HCT116 (cell line): ENCODE measurements around the gene PCDHGA1. TPM values are rescaled to one million over a fixed set of nuclear protein-coding genes. Genes with fewer than 3 reads are reported as not detected.

Experiments used
- ATAC-seq: fragments of 200-7000 bp; cut with Tn5 transposase; 2 replicates; pipeline ENCODE4 v1.9.1; 2020; ENCODE audit warnings: mild to moderate bottlenecking, moderate library complexity
- BruUV-seq: library from RNA; stranded (reverse); fragments of 400-500 nt; replicated peaks from 2 replicates; lab custom pipeline; 2021; lab: Mats Ljungman, UMichigan
- CTCF ChIA-PET: fragments of 300-600 bp; sonication (Branson Sonifier 250); formaldehyde crosslinking; loops from one replicate; lab custom pipeline; 2021; ENCODE audit warnings: antibody characterized with exemption; lab: Charles Lee
- POLR2A ChIA-PET: fragments of 300-600, 350-600 bp; sonication (Branson Sonifier 250); formaldehyde crosslinking; loops from one replicate; lab custom pipeline; 2021; ENCODE audit warnings: antibody characterized with exemption; lab: Charles Lee
- RAD21 ChIA-PET, 2 experiments: fragments of 300-600 bp; sonication (Branson Sonifier 250); formaldehyde crosslinking; loops; one replicate each; lab custom pipeline; 2023; ENCODE audit warnings: low total read pairs in 2 of 2; ENCODE audit not compliant: uncharacterized antibody in 2 of 2, unreplicated experiment in 2 of 2, low non-redundant PET in 1 of 2; lab: Charles Lee
- DNase-seq: peaks from one replicate; pipeline ENCODE4 v3.0.0-alpha.2; 2010; ENCODE audit warnings: low read depth, low spot score
- H2AFZ ChIP-seq: fragments of 200-600 bp; shearing (Covaris generic), sonication (generic); 2 replicates; pipeline ENCODE4 v1.6.1; 2017; ENCODE audit warnings: low read depth, mixed run types, mixed read lengths, antibody characterized with exemption, low read length; ENCODE audit not compliant: poor library complexity, severe bottlenecking
- H3K27ac ChIP-seq: 2 replicates; pipeline ENCODE4 v1.5.1; 2012; ENCODE audit warnings: low read depth, low read length
- H3K27me3 ChIP-seq: fragments of 200-600 bp; sonication (generic); 2 replicates; pipeline ENCODE4 v1.6.1; 2016; ENCODE audit warnings: mixed run types, low read length, mixed read lengths; ENCODE audit not compliant: insufficient read depth
- H3K36me3 ChIP-seq, 2 experiments: fragments of 200-500 bp in 1 of 2; fragments of 200-600 bp in 1 of 2; sonication (Bioruptor generic) in 1 of 2; sonication (generic) in 1 of 2; 2 replicates each; pipeline versions ENCODE4 v1.5.1 to v1.6.1; 2014 to 2016; ENCODE audit warnings: low read length in 2 of 2, inconsistent platforms in 1 of 2, mixed read lengths in 1 of 2, mixed run types in 1 of 2; ENCODE audit not compliant: insufficient read depth in 2 of 2, control insufficient read depth in 1 of 2
- H3K4me1 ChIP-seq, 2 experiments: fragments of 200-600 bp in 1 of 2; sonication (generic) in 1 of 2; 2 replicates each; pipeline versions ENCODE4 v1.5.1 to v1.6.1; 2012 to 2017; ENCODE audit warnings: low read length in 2 of 2, inconsistent platforms in 1 of 2, mild to moderate bottlenecking in 1 of 2, mixed read lengths in 1 of 2, mixed run types in 1 of 2, moderate library complexity in 1 of 2; ENCODE audit not compliant: insufficient read depth in 2 of 2, control insufficient read depth in 1 of 2
- H3K4me2 ChIP-seq: fragments of 200-600 bp; sonication (generic); 2 replicates; pipeline ENCODE4 v1.6.1; 2017; ENCODE audit warnings: mixed run types, low read length, mixed read lengths
- H3K4me3 ChIP-seq, 2 experiments: fragments of 200-600 bp in 1 of 2; sonication (generic) in 1 of 2; replicated peaks in 1 of 2; 2 replicates each; pipeline ENCODE4 v1.5.1; 2011 to 2016; ENCODE audit warnings: low read length in 2 of 2, control low read depth in 1 of 2, low read depth in 1 of 2, mild to moderate bottlenecking in 1 of 2, mixed read lengths in 1 of 2, mixed run types in 1 of 2
- H3K79me2 ChIP-seq: fragments of 200-600 bp; sonication (generic); 2 replicates; pipeline ENCODE4 v1.6.1; 2017; ENCODE audit warnings: mild to moderate bottlenecking, mixed run types, low read length, moderate library complexity, mixed read lengths; ENCODE audit not compliant: insufficient read depth
- H3K9ac ChIP-seq: fragments of 200-600 bp; sonication (generic); 2 replicates; pipeline ENCODE4 v1.6.1; 2016; ENCODE audit warnings: low read length, mixed read lengths
- H3K9me2 ChIP-seq: fragments of 200-600 bp; sonication (generic), shearing (Covaris generic); 2 replicates; pipeline ENCODE4 v1.6.1; 2017; ENCODE audit warnings: mixed run types, mild to moderate bottlenecking, moderate library complexity; ENCODE audit not compliant: insufficient read depth
- H3K9me3 ChIP-seq, 2 experiments: fragments of 200-500 bp in 1 of 2; fragments of 200-600 bp in 1 of 2; sonication (Bioruptor generic) in 1 of 2; sonication (generic) in 1 of 2; 2 replicates each; pipeline ENCODE4 v1.6.1; 2014 to 2017; ENCODE audit warnings: low read length in 2 of 2, mixed read lengths in 2 of 2, inconsistent platforms in 1 of 2, low read depth in 1 of 2, mild to moderate bottlenecking in 1 of 2, mixed run types in 1 of 2, moderate library complexity in 1 of 2; ENCODE audit not compliant: control insufficient read depth in 1 of 2, insufficient read depth in 1 of 2
- H4K20me1 ChIP-seq: fragments of 200-600 bp; sonication (generic), shearing (Covaris generic); 2 replicates; pipeline ENCODE4 v1.6.1; 2017; ENCODE audit warnings: mixed run types, mild to moderate bottlenecking, moderate library complexity; ENCODE audit not compliant: insufficient read depth
- CTCF ChIP-seq, 3 experiments: fragments of 200-600 bp in 1 of 3; sonication (generic) in 1 of 3; IDR thresholded peaks in 2 of 3; conservative IDR thresholded peaks in 1 of 3; 2 replicates each; pipeline ENCODE4 v1.5.1; 2012 to 2017; ENCODE audit warnings: low read depth in 2 of 3, low read length in 2 of 3, antibody characterized with exemption in 1 of 3, borderline replicate concordance in 1 of 3, control low read depth in 1 of 3, mild to moderate bottlenecking in 1 of 3, mixed read lengths in 1 of 3, mixed run types in 1 of 3, moderate library complexity in 1 of 3; ENCODE audit not compliant: insufficient read depth in 1 of 3
- EGR1 ChIP-seq: IDR thresholded peaks from 2 replicates; pipeline ENCODE4 v1.6.1; 2012; ENCODE audit warnings: low read depth
- EZH2 ChIP-seq: fragments of 200-600 bp; sonication (generic); IDR thresholded peaks from 2 replicates; pipeline ENCODE4 v1.6.1; 2017; ENCODE audit warnings: antibody characterized with exemption, mixed run types
- EZH2phosphoT487 ChIP-seq: fragments of 200-600 bp; IDR thresholded peaks from 2 replicates; pipeline ENCODE4 v1.6.1; 2018; ENCODE audit warnings: antibody characterized with exemption, borderline replicate concordance
- RAD21 ChIP-seq: IDR thresholded peaks from 2 replicates; pipeline ENCODE4 v1.6.1; 2012; ENCODE audit warnings: low read depth, mild to moderate bottlenecking
- REST ChIP-seq: IDR thresholded peaks from 2 replicates; pipeline ENCODE4 v1.6.1; 2012; ENCODE audit warnings: low read depth
- SIN3A ChIP-seq: IDR thresholded peaks from 2 replicates; pipeline ENCODE4 v1.6.1; 2012; ENCODE audit warnings: low read depth
- SP1 ChIP-seq: IDR thresholded peaks from 2 replicates; pipeline ENCODE4 v1.6.1; 2012; ENCODE audit warnings: low read depth
- ZNF274 ChIP-seq: fragments of 200-500 bp; sonication (Bioruptor generic); IDR thresholded peaks from 2 replicates; pipeline ENCODE4 v1.6.1; 2014; ENCODE audit warnings: mild to moderate bottlenecking, low read depth, low read length, inconsistent platforms
- intact Hi-C: fragments of 100-400 bp; cut with micrococcal nuclease; formaldehyde crosslinking; loops from 2 replicates; pipeline ENCODE4 v1.10.0; 2022
- total RNA-seq: library from RNA; stranded (reverse); gene quantifications from one replicate; pipeline ENCODE4 v1.2.1, GENCODE V29; 2021; ENCODE audit not compliant: unreplicated experiment

PCDHGA1 gene
- total RNA-seq, 1 experiment from 2014 or later, result 0.05 TPM

DNA sequence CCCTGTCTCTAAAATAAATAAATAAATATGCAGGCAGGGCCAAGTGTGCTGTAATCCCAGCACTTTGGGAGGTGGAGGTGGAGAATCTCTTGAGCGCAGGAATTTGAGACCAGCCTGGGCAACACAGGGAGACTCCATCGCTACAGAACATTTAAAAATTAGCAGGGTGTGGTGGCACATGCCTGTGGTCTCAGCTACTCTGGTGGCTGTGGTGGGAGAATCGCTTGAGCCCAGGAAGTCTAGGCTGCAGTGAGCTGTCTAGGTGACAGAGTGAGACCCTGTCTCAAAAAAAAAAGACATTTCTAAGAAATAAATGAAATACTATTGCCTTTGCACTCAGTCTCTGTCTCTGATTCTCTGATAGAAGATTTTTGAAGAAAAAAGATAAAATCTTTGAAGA, 81.3 kb downstream of the PCDHGA1 start:
- no TSS peak for BruUV-seq
- DNase-seq, result no peak
- Histone ChIP-seq H3K9ac (no peak overlapping the region), H3K27me3 (no peaks in the 10 kb centered on the region), H2AFZ (no peak overlapping the region), H3K36me3 (no peaks in the 10 kb centered on the region), H3K4me3 (no peak overlapping the region), H3K79me2 (no peaks in the 10 kb centered on the region), H3K9me2 (no peaks in the 10 kb centered on the region), H3K4me1 (peaks cover 2 to 5% of the 10 kb centered on the region in 2 experiments; a peak in 1 of 4 replicates), H3K9me3 (no peaks in the 10 kb centered on the region; a peak in 1 of 4 replicates), H3K4me2 (no peak overlapping the region), H4K20me1 (no peaks in the 10 kb centered on the region), H3K27ac (no peak overlapping the region)
- RAD21 ChIA-PET, result no interaction called here
- intact Hi-C loops, result no loop called here
- POLR2A ChIA-PET, result no interaction called here
- TF ChIP-seq SP1 (no peak), CTCF (IDR thresholded peaks at IDR 0.05 in 2 of 3, conservative IDR thresholded peaks at IDR 0.05 in 1 of 3; ENCODE audit: borderline replicate concordance in 1 of 3, insufficient read depth in 1 of 3, low read depth in 2 of 3, low read length in 2 of 3) (no peak), ZNF274 (no peak), REST (no peak), EGR1 (no peak), SIN3A (no peak), RAD21 (no peak), EZH2phosphoT487 (no peak), EZH2 (no peak)
- CTCF ChIA-PET, result interaction anchor here (3.4 kb wide), 1 partner anchor 152 kb away, joined by 73 read pairs; no protein-coding TSS in a partner anchor
- ATAC-seq, result no peak
